H9 (cell line): ENCODE results near the gene ZSCAN18. TPM values are rescaled to one million over a fixed set of nuclear protein-coding genes. Genes with fewer than 3 reads are reported as not detected.

ENCODE experiments used
- DNase-seq: peaks from one replicate; pipeline ENCODE4 v3.0.0-alpha.2; 2017
- H2AFZ ChIP-seq: one replicate; pipeline ENCODE4 v1.6.1; 2013; ENCODE audit warnings: mild to moderate bottlenecking, low read length, control low read depth, moderate library complexity
- H2AK5ac ChIP-seq: 2 replicates; pipeline ENCODE4 v1.6.1; 2013; ENCODE audit warnings: low read length, control low read depth, mixed read lengths; ENCODE audit not compliant: insufficient read length
- H2BK120ac ChIP-seq: one replicate; pipeline ENCODE4 v1.6.1; 2013; ENCODE audit warnings: low read depth, mild to moderate bottlenecking, low read length, control low read depth, inconsistent platforms; ENCODE audit not compliant: poor library complexity, severe bottlenecking
- H2BK12ac ChIP-seq: 2 replicates; pipeline ENCODE4 v1.6.1; 2013; ENCODE audit warnings: low read length, control low read depth, mixed read lengths, low read depth; ENCODE audit not compliant: insufficient read length
- H2BK15ac ChIP-seq: 2 replicates; pipeline ENCODE4 v1.6.1; 2013; ENCODE audit warnings: low read depth, low read length, control low read depth
- H2BK20ac ChIP-seq: one replicate; pipeline ENCODE4 v1.6.1; 2013; ENCODE audit warnings: low read depth, mild to moderate bottlenecking, low read length, control low read depth, inconsistent platforms; ENCODE audit not compliant: poor library complexity, severe bottlenecking
- H2BK5ac ChIP-seq: 2 replicates; pipeline ENCODE4 v1.6.1; 2013; ENCODE audit warnings: low read length, control low read depth, mixed read lengths; ENCODE audit not compliant: insufficient read length
- H3K14ac ChIP-seq: 2 replicates; pipeline ENCODE4 v1.6.1; 2013; ENCODE audit warnings: low read length, control low read depth; ENCODE audit not compliant: insufficient read depth
- H3K18ac ChIP-seq: 2 replicates; pipeline ENCODE4 v1.6.1; 2013; ENCODE audit warnings: low read depth, mild to moderate bottlenecking, mixed read lengths, low read length, control low read depth; ENCODE audit not compliant: insufficient read length
- H3K23ac ChIP-seq: 2 replicates; pipeline ENCODE4 v1.6.1; 2013; ENCODE audit warnings: low read length, control low read depth, mixed read lengths, low read depth; ENCODE audit not compliant: insufficient read length
- H3K23me2 ChIP-seq: 2 replicates; pipeline ENCODE4 v1.6.1; 2013; ENCODE audit warnings: low read depth, mild to moderate bottlenecking, mixed read lengths, low read length, control low read depth; ENCODE audit not compliant: insufficient read length, poor library complexity, severe bottlenecking
- H3K27ac ChIP-seq: 2 replicates; pipeline ENCODE4 v1.5.1; 2013; ENCODE audit warnings: low read length, control low read depth, mixed read lengths, low read depth; ENCODE audit not compliant: insufficient read length
- H3K27me3 ChIP-seq: 2 replicates; pipeline ENCODE4 v1.6.1; 2013; ENCODE audit warnings: low read length, control low read depth, inconsistent platforms; ENCODE audit not compliant: insufficient read depth
- H3K4ac ChIP-seq: 2 replicates; pipeline ENCODE4 v1.6.1; 2013; ENCODE audit warnings: low read depth, mild to moderate bottlenecking, control low read depth, inconsistent platforms, low read length, moderate library complexity
- H3K4me1 ChIP-seq: 2 replicates; pipeline ENCODE4 v1.6.1; 2013; ENCODE audit warnings: low read length, control low read depth, inconsistent platforms; ENCODE audit not compliant: insufficient read depth
- H3K4me2 ChIP-seq: 2 replicates; pipeline ENCODE4 v1.6.1; 2013; ENCODE audit warnings: low read length, control low read depth, mixed read lengths; ENCODE audit not compliant: insufficient read length, insufficient read depth
- H3K56ac ChIP-seq: 2 replicates; pipeline ENCODE4 v1.6.1; 2013; ENCODE audit warnings: low read depth, mild to moderate bottlenecking, mixed read lengths, low read length, control low read depth; ENCODE audit not compliant: insufficient read length
- H3K79me1 ChIP-seq: 2 replicates; pipeline ENCODE4 v1.6.1; 2013; ENCODE audit warnings: low read depth, mild to moderate bottlenecking, moderate library complexity, low read length, control low read depth, inconsistent platforms; ENCODE audit not compliant: insufficient read depth, poor library complexity, severe bottlenecking
- H3K79me2 ChIP-seq: 2 replicates; pipeline ENCODE4 v1.6.1; 2013; ENCODE audit warnings: low read length, control low read depth, inconsistent platforms; ENCODE audit not compliant: insufficient read depth
- H3K9ac ChIP-seq: 2 replicates; pipeline ENCODE4 v1.6.1; 2013; ENCODE audit warnings: low read length, control low read depth, mixed read lengths; ENCODE audit not compliant: insufficient read length; ENCODE audit errors: extremely low read depth
- H3K9me3 ChIP-seq: one replicate; pipeline ENCODE4 v1.6.1; 2013; ENCODE audit warnings: low read depth, low read length, inconsistent platforms; ENCODE audit not compliant: control insufficient read depth
- H3T11ph ChIP-seq: one replicate; pipeline ENCODE4 v1.6.1; 2013; ENCODE audit warnings: mild to moderate bottlenecking, low read length, control low read depth, inconsistent platforms
- H4K20me1 ChIP-seq: one replicate; pipeline ENCODE4 v1.6.1; 2013; ENCODE audit not compliant: control insufficient read depth, insufficient read length, insufficient read depth
- H4K5ac ChIP-seq: 2 replicates; pipeline ENCODE4 v1.6.1; 2013; ENCODE audit warnings: low read depth, mild to moderate bottlenecking, mixed read lengths, low read length, control low read depth; ENCODE audit not compliant: insufficient read length
- H4K8ac ChIP-seq: replicated peaks from 2 replicates; pipeline ENCODE4 v1.6.1; 2013; ENCODE audit warnings: low read length, control low read depth, mixed read lengths, low read depth; ENCODE audit not compliant: insufficient read length
- H4K91ac ChIP-seq: 2 replicates; pipeline ENCODE4 v1.6.1; 2013; ENCODE audit warnings: low read depth, mild to moderate bottlenecking, moderate library complexity, mixed read lengths, low read length, control low read depth; ENCODE audit not compliant: insufficient read length
- H3K27ac Mint-ChIP-seq, 3 experiments: 2 replicates in 2 of 3; 3 replicates in 1 of 3; pipeline ENCODE4 v1.8.0; 2020 to 2021; ENCODE audit warnings: mixed read lengths in 3 of 3, mild to moderate bottlenecking in 1 of 3, moderate library complexity in 1 of 3
- H3K27me3 Mint-ChIP-seq: 2 replicates; pipeline ENCODE4 v1.8.0; 2021; ENCODE audit warnings: low read depth, mild to moderate bottlenecking, moderate library complexity, mixed read lengths
- H3K36me3 Mint-ChIP-seq, 3 experiments: 2 replicates in 2 of 3; 3 replicates in 1 of 3; pipeline ENCODE4 v1.8.0; 2020 to 2021; ENCODE audit warnings: low read depth in 3 of 3, mixed read lengths in 3 of 3; ENCODE audit not compliant: insufficient read depth in 1 of 3
- H3K4me1 Mint-ChIP-seq, 2 experiments: 2 replicates each; pipeline ENCODE4 v1.8.0; 2020; ENCODE audit warnings: mixed read lengths in 2 of 2
- H3K4me3 Mint-ChIP-seq, 2 experiments: 2 replicates in 1 of 2; 3 replicates in 1 of 2; pipeline ENCODE4 v1.8.0; 2020 to 2021; ENCODE audit warnings: mild to moderate bottlenecking in 2 of 2, mixed read lengths in 2 of 2, moderate library complexity in 1 of 2
- H3K9me3 Mint-ChIP-seq, 2 experiments: 2 replicates in 1 of 2; 3 replicates in 1 of 2; pipeline ENCODE4 v1.8.0; 2020; ENCODE audit warnings: mild to moderate bottlenecking in 2 of 2, mixed read lengths in 2 of 2, moderate library complexity in 1 of 2
- WGBS: extraction: QIAGEN DNeasy Blood & Tissue Kit; methylation state at CpG from one replicate; pipeline ENCODE4 v1.1.7; 2013; ENCODE audit warnings: missing lambda C conversion rate, low lambda C conversion rate, mixed read lengths; ENCODE audit not compliant: insufficient read length; ENCODE audit errors: extremely low coverage; 5-methylcytosine and 5-hydroxymethylcytosine counted together
- total RNA-seq: library from RNA; stranded (reverse); gene quantifications from 2 replicates; pipeline ENCODE4 v1.2.1, GENCODE V29; 2021
- TF ChIP-seq, protein P1 (sequence below): fragments of 200-600 bp; sonication (generic); conservative IDR thresholded peaks from 3 replicates; pipeline ENCODE4 v1.8.0; 2021; ENCODE audit warnings: antibody characterized with exemption, mild to moderate bottlenecking

The ZSCAN18 gene
- total RNA-seq, 1 experiment from 2014 or later, result 40.1 TPM

DNA sequence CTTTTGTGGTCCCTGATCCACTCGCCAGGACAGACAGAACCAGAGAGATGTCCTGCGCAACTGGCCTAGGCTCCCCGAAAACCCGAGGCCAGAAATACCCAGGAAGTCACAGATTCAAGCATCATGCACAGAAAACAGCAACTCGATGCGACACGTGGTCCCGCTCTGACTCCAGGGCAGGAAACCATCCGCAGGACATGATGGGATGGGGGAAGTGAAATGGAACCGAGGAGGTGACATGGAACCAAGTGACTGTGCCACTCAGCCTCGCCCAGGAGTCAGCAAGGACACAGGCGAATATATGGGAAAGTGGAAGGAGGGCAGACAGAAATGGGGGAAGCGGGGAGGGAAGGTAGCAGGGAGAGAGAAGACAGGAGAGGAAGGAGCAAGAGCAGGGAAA, 1.1 kb downstream of the ZSCAN18 start:
- peaks cover 9% of the 10 kb centered on the region for H3K79me1 ChIP-seq
- Mint-ChIP-seq H3K27me3 (no peaks in the 10 kb centered on the region; the same call in 1 of the 2 replicates), H3K27ac (peak overlapping the region; percentile 76 to 91 (median 90); a peak in 6 of 7 replicates), H3K36me3 (peaks cover 13 to 32% (median 29%) of the 10 kb centered on the region in 3 experiments), H3K9me3 (peaks cover 21 to 37% of the 10 kb centered on the region in 2 experiments), H3K4me1 (peaks cover 10 to 14% of the 10 kb centered on the region in 2 experiments), H3K4me3 (peak overlapping the region; percentile 78 to 87)
- H2BK5ac ChIP-seq, result no peak overlapping the region
- TF ChIP-seq, protein P1, sequence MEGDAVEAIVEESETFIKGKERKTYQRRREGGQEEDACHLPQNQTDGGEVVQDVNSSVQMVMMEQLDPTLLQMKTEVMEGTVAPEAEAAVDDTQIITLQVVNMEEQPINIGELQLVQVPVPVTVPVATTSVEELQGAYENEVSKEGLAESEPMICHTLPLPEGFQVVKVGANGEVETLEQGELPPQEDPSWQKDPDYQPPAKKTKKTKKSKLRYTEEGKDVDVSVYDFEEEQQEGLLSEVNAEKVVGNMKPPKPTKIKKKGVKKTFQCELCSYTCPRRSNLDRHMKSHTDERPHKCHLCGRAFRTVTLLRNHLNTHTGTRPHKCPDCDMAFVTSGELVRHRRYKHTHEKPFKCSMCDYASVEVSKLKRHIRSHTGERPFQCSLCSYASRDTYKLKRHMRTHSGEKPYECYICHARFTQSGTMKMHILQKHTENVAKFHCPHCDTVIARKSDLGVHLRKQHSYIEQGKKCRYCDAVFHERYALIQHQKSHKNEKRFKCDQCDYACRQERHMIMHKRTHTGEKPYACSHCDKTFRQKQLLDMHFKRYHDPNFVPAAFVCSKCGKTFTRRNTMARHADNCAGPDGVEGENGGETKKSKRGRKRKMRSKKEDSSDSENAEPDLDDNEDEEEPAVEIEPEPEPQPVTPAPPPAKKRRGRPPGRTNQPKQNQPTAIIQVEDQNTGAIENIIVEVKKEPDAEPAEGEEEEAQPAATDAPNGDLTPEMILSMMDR, result no peak
- no peak overlapping the region for H3T11ph ChIP-seq
- no peak overlapping the region for H3K56ac ChIP-seq
- no peak overlapping the region for H4K5ac ChIP-seq
- no peak overlapping the region for H3K4me2 ChIP-seq
- H3K14ac ChIP-seq, result peak overlapping the region; percentile 100; the same call in 1 of the 2 replicates
- H3K23me2 ChIP-seq, result peaks cover 10% of the 10 kb centered on the region
- peak overlapping the region; percentile 11 for H2AK5ac ChIP-seq
- H3K23ac ChIP-seq, result no peak overlapping the region
- no peaks in the 10 kb centered on the region for H3K79me2 ChIP-seq
- H3K9ac ChIP-seq, result no peak overlapping the region
- no peaks in the 10 kb centered on the region for H4K20me1 ChIP-seq
- peak overlapping the region; percentile 6 for H2BK12ac ChIP-seq
- peak overlapping the region; percentile 33 for H3K4ac ChIP-seq
- H2BK20ac ChIP-seq, result peak overlapping the region; percentile 85
- no peak overlapping the region for H2AFZ ChIP-seq
- H3K18ac ChIP-seq, result peak overlapping the region; percentile 100
- H2BK15ac ChIP-seq, result no peak overlapping the region
- H3K4me1 ChIP-seq, result peaks cover 6% of the 10 kb centered on the region; the same call in 1 of the 2 replicates
- H4K91ac ChIP-seq, result peak overlapping the region; percentile 47
- no peaks in the 10 kb centered on the region for H3K27me3 ChIP-seq
- H3K9me3 ChIP-seq, result no peaks in the 10 kb centered on the region
- peak overlapping the region; percentile 8 for H4K8ac ChIP-seq
- H3K27ac ChIP-seq, result no peak overlapping the region
- no CpG with 5 or more reads among the region's 13 CpGs for WGBS
- peak overlapping the region; percentile 75 for H2BK120ac ChIP-seq
- no peak for DNase-seq
